IMR-90 (cell line): ENCODE measurements around the gene KRTAP21-2.

ENCODE experiments used
- NFE2L2 ChIP-seq: fragments of 150-350 bp; IDR thresholded peaks from 2 replicates; pipeline ENCODE4 v1.6.1; 2016; ENCODE audit warnings: low read depth, mild to moderate bottlenecking, low read length
- TF ChIP-seq, protein P1 (sequence below): conservative IDR thresholded peaks from 2 replicates; pipeline ENCODE4 v1.5.1; 2012; ENCODE audit warnings: mild to moderate bottlenecking, low read depth, low read length, improper control_type of control experiment

DNA sequence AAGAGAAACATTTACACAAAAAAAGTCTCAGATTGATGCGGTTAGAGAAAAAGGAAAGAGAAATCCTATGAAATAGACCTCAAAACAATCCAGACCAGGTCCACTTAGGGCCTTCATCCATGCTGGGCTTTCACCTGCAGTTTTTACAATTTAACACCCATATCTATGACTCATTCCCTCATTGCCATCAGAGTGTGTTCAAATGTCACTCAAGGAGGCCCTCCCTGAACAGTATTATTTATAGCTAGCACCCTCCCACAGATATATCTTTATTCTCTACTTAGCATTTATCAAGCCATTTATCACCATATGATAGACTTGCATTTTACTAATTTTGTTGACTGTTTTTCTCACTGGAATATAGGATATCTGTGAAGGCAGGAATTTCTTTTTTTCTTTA lies 27.7 kb downstream of the KRTAP21-2 start:
- TF ChIP-seq, protein P1, sequence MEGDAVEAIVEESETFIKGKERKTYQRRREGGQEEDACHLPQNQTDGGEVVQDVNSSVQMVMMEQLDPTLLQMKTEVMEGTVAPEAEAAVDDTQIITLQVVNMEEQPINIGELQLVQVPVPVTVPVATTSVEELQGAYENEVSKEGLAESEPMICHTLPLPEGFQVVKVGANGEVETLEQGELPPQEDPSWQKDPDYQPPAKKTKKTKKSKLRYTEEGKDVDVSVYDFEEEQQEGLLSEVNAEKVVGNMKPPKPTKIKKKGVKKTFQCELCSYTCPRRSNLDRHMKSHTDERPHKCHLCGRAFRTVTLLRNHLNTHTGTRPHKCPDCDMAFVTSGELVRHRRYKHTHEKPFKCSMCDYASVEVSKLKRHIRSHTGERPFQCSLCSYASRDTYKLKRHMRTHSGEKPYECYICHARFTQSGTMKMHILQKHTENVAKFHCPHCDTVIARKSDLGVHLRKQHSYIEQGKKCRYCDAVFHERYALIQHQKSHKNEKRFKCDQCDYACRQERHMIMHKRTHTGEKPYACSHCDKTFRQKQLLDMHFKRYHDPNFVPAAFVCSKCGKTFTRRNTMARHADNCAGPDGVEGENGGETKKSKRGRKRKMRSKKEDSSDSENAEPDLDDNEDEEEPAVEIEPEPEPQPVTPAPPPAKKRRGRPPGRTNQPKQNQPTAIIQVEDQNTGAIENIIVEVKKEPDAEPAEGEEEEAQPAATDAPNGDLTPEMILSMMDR, result no peak
- no peak for TF ChIP-seq NFE2L2
